H1 (cell line): ENCODE data around the gene TMEM165. TPM values are rescaled to one million over a fixed set of nuclear protein-coding genes. Genes with fewer than 3 reads are reported as not detected.

Experiments
- CTCF ChIA-PET: fragments of 300-600 bp; sonication (Branson Sonifier 250); formaldehyde crosslinking; loops from one replicate; lab custom pipeline; 2021; ENCODE audit not compliant: partially characterized antibody; lab: Charles Lee
- POLR2A ChIA-PET: fragments of 300-600 bp; sonication (Branson Sonifier 250); formaldehyde crosslinking; loops from one replicate; lab custom pipeline; 2021; ENCODE audit warnings: inconsistent platforms; ENCODE audit not compliant: partially characterized antibody; lab: Charles Lee
- DNase-seq, 2 experiments: peaks; one replicate each; pipeline versions ENCODE4 v3.0.0 to v3.0.0-alpha.2; 2010 to 2022; ENCODE audit warnings: low spot score in 2 of 2, low read depth in 1 of 2, mixed read lengths in 1 of 2
- FAIRE-seq: peaks from 2 replicates; lab custom pipeline; 2011; peaks lifted over from hg19 to GRCh38; lab: Jason Lieb, UNC
- H2AFZ ChIP-seq: 2 replicates; pipeline ENCODE4 v1.8.1; 2012; ENCODE audit warnings: low read length, inconsistent platforms
- H2AK5ac ChIP-seq: 2 replicates; pipeline ENCODE4 v1.6.1; 2013; ENCODE audit warnings: low read depth, low read length
- H2BK120ac ChIP-seq: replicated peaks from 2 replicates; pipeline ENCODE3; 2013; ENCODE audit warnings: low read depth, low read length, inconsistent platforms
- H2BK12ac ChIP-seq: 2 replicates; pipeline ENCODE4 v1.6.1; 2013; ENCODE audit warnings: low read depth, low read length
- H2BK15ac ChIP-seq: 2 replicates; pipeline ENCODE4 v1.6.1; 2013; ENCODE audit warnings: low read length
- H2BK20ac ChIP-seq: 2 replicates; pipeline ENCODE4 v1.6.1; 2013; ENCODE audit warnings: low read length
- H2BK5ac ChIP-seq: 2 replicates; pipeline ENCODE4 v1.6.1; 2013; ENCODE audit warnings: low read depth, low read length
- H3K14ac ChIP-seq: 2 replicates; pipeline ENCODE4 v1.6.1; 2013; ENCODE audit warnings: inconsistent platforms; ENCODE audit not compliant: insufficient read length
- H3K18ac ChIP-seq: 2 replicates; pipeline ENCODE4 v1.6.1; 2013; ENCODE audit warnings: low read length; ENCODE audit errors: extremely low read depth
- H3K23ac ChIP-seq: 2 replicates; pipeline ENCODE4 v1.6.1; 2013; ENCODE audit warnings: inconsistent platforms; ENCODE audit not compliant: insufficient read length
- H3K23me2 ChIP-seq: 2 replicates; pipeline ENCODE4 v1.6.1; 2013; ENCODE audit warnings: low read depth, low read length
- H3K27ac ChIP-seq: 2 replicates; pipeline ENCODE4 v1.6.1; 2011; ENCODE audit warnings: low read depth, low read length, inconsistent platforms
- H3K27me3 ChIP-seq, 4 experiments: replicated peaks in 1 of 4; 1 replicate in 1 of 4; 2 replicates in 3 of 4; pipeline versions ENCODE4 v1.6.1 to v1.8.1; 2011 to 2013; ENCODE audit warnings: low read length in 3 of 4, mild to moderate bottlenecking in 3 of 4, inconsistent platforms in 2 of 4, mixed read lengths in 2 of 4, moderate library complexity in 1 of 4; ENCODE audit not compliant: control insufficient read depth in 3 of 4, insufficient read depth in 3 of 4; ENCODE audit errors: extremely low read depth in 1 of 4
- H3K36me3 ChIP-seq, 4 experiments: 2 replicates each; pipeline versions ENCODE4 v1.6.1 to v1.8.1; 2011 to 2013; ENCODE audit warnings: mild to moderate bottlenecking in 4 of 4, low read length in 3 of 4, moderate library complexity in 2 of 4, control low read depth in 1 of 4, inconsistent platforms in 1 of 4; ENCODE audit not compliant: insufficient read depth in 4 of 4, control insufficient read depth in 2 of 4
- H3K4ac ChIP-seq: replicated peaks from 2 replicates; pipeline ENCODE3; 2013; ENCODE audit warnings: low read length, low read depth, mixed read lengths, inconsistent platforms; ENCODE audit not compliant: insufficient read length
- H3K4me1 ChIP-seq, 4 experiments: replicated peaks in 1 of 4; 1 replicate in 1 of 4; 2 replicates in 3 of 4; pipeline versions ENCODE4 v1.6.1 to v1.8.1; 2011 to 2013; ENCODE audit warnings: low read length in 3 of 4, inconsistent platforms in 2 of 4, mixed read lengths in 1 of 4; ENCODE audit not compliant: insufficient read depth in 4 of 4, control insufficient read depth in 3 of 4
- H3K4me2 ChIP-seq, 2 experiments: 2 replicates each; pipeline versions ENCODE4 v1.6.1 to v1.8.1; 2011 to 2013; ENCODE audit warnings: low read depth in 2 of 2, low read length in 2 of 2, control low read depth in 1 of 2, inconsistent platforms in 1 of 2, mild to moderate bottlenecking in 1 of 2; ENCODE audit not compliant: insufficient read depth in 1 of 2
- H3K4me3 ChIP-seq, 4 experiments: fragments of 200-600, 300-600 bp in 1 of 4; sonication (generic), shearing (Covaris generic), sonication (Bioruptor Twin) in 1 of 4; 2 replicates each; pipeline versions ENCODE4 v1.5.1 to v1.8.1; 2011 to 2016; ENCODE audit warnings: low read length in 4 of 4, low read depth in 3 of 4, control low read depth in 2 of 4, inconsistent platforms in 2 of 4, mild to moderate bottlenecking in 2 of 4, mixed read lengths in 1 of 4, moderate library complexity in 1 of 4; ENCODE audit not compliant: insufficient read depth in 2 of 4; ENCODE audit errors: extremely low read depth in 1 of 4
- H3K56ac ChIP-seq: replicated peaks from 2 replicates; pipeline ENCODE3; 2013; ENCODE audit warnings: low read depth, mild to moderate bottlenecking, mixed read lengths, low read length, inconsistent platforms; ENCODE audit not compliant: insufficient read length
- H3K79me1 ChIP-seq: 2 replicates; pipeline ENCODE4 v1.6.1; 2013; ENCODE audit warnings: low read depth, low read length, control low read depth
- H3K79me2 ChIP-seq, 2 experiments: 2 replicates each; pipeline versions ENCODE4 v1.6.1 to v1.8.1; 2012 to 2013; ENCODE audit warnings: low read length in 2 of 2, mild to moderate bottlenecking in 2 of 2, inconsistent platforms in 1 of 2; ENCODE audit not compliant: insufficient read depth in 2 of 2, control insufficient read depth in 1 of 2
- H3K9ac ChIP-seq, 4 experiments: replicated peaks in 1 of 4; 1 replicate in 1 of 4; 2 replicates in 3 of 4; pipeline versions ENCODE4 v1.6.1 to v1.8.1; 2011 to 2013; ENCODE audit warnings: low read depth in 3 of 4, low read length in 3 of 4, control low read depth in 2 of 4, mild to moderate bottlenecking in 2 of 4, moderate library complexity in 2 of 4, inconsistent platforms in 1 of 4; ENCODE audit errors: extremely low read depth in 1 of 4
- H3K9me3 ChIP-seq, 2 experiments: 2 replicates each; pipeline versions ENCODE4 v1.6.1 to v1.8.1; 2012 to 2013; ENCODE audit warnings: mild to moderate bottlenecking in 2 of 2, moderate library complexity in 2 of 2, control low read depth in 1 of 2, inconsistent platforms in 1 of 2, low read depth in 1 of 2, low read length in 1 of 2, mixed read lengths in 1 of 2; ENCODE audit not compliant: insufficient read depth in 2 of 2
- H4K20me1 ChIP-seq, 2 experiments: replicated peaks in 1 of 2; 2 replicates each; pipeline versions ENCODE3 to v1.8.1; 2011 to 2013; ENCODE audit warnings: inconsistent platforms in 2 of 2, low read length in 2 of 2, mild to moderate bottlenecking in 1 of 2; ENCODE audit not compliant: insufficient read depth in 2 of 2, control insufficient read depth in 1 of 2
- H4K5ac ChIP-seq: 2 replicates; pipeline ENCODE4 v1.6.1; 2013; ENCODE audit warnings: low read length, low read depth, mixed read lengths, inconsistent platforms; ENCODE audit not compliant: insufficient read length
- H4K8ac ChIP-seq: 2 replicates; pipeline ENCODE4 v1.8.0; 2013; ENCODE audit warnings: mild to moderate bottlenecking, moderate library complexity, low read length, inconsistent platforms; ENCODE audit not compliant: insufficient read depth; ENCODE audit errors: extremely low read depth
- H4K91ac ChIP-seq: replicated peaks from 2 replicates; pipeline ENCODE3; 2013; ENCODE audit warnings: low read length, mixed read lengths, inconsistent platforms; ENCODE audit not compliant: insufficient read length
- BACH1 ChIP-seq: IDR thresholded peaks from 2 replicates; pipeline ENCODE4 v1.6.1; 2012; ENCODE audit warnings: low read length, improper control_type of control experiment
- CBX8 ChIP-seq: fragments of 300-800, 300-1000 bp; sonication (generic); IDR thresholded peaks from 2 replicates; pipeline ENCODE4 v1.7.1; 2016; ENCODE audit warnings: low read depth, low read length, borderline replicate concordance
- CHD2 ChIP-seq: IDR thresholded peaks from 2 replicates; pipeline ENCODE4 v1.6.1; 2012; ENCODE audit warnings: low read length, improper control_type of control experiment
- EP300 ChIP-seq, 2 experiments: IDR thresholded peaks; 1 replicate in 1 of 2; 2 replicates in 1 of 2; pipeline ENCODE4 v1.6.1; 2011 to 2012; ENCODE audit warnings: low read depth in 2 of 2, low read length in 2 of 2, mild to moderate bottlenecking in 2 of 2, borderline replicate concordance in 1 of 2, inconsistent platforms in 1 of 2, moderate library complexity in 1 of 2
- GABPA ChIP-seq: IDR thresholded peaks from 2 replicates; pipeline ENCODE4 v1.6.1; 2011; ENCODE audit warnings: mild to moderate bottlenecking, low read length, moderate library complexity, borderline replicate concordance; ENCODE audit not compliant: insufficient read depth
- MAFK ChIP-seq: IDR thresholded peaks from 2 replicates; pipeline ENCODE4 v1.6.1; 2012; ENCODE audit warnings: low read depth, mild to moderate bottlenecking, improper control_type of control experiment, low read length
- NRF1 ChIP-seq: IDR thresholded peaks from 2 replicates; pipeline ENCODE4 v1.6.1; 2011; ENCODE audit warnings: mild to moderate bottlenecking, low read depth, low read length, improper control_type of control experiment
- POLR2AphosphoS5 ChIP-seq: IDR thresholded peaks from 2 replicates; pipeline ENCODE4 v1.6.1; 2011; ENCODE audit warnings: low read depth, low read length
- RNF2 ChIP-seq: fragments of 200-900, 300-1000 bp; sonication (generic); IDR thresholded peaks from 2 replicates; pipeline ENCODE4 v1.7.1; 2016; ENCODE audit warnings: borderline replicate concordance, low read depth, mild to moderate bottlenecking, antibody characterized with exemption, low read length; ENCODE audit not compliant: poor library complexity, severe bottlenecking; ENCODE audit errors: missing control alignments
- SAP30 ChIP-seq: fragments of 300-600 bp; sonication (generic); IDR thresholded peaks from 2 replicates; pipeline ENCODE4 v1.7.1; 2012; ENCODE audit warnings: low read length, moderate library complexity, mild to moderate bottlenecking, inconsistent platforms; ENCODE audit not compliant: insufficient read depth, insufficient replicate concordance
- SP1 ChIP-seq: IDR thresholded peaks from 2 replicates; pipeline ENCODE4 v1.6.1; 2011; ENCODE audit warnings: low read depth, low read length
- WGBS, 2 experiments: shearing (Covaris generic) in 1 of 2; methylation state at CpG; one replicate each; pipeline versions ENCODE4 v1.1.6 to v1.1.7; 2013 to 2015; ENCODE audit warnings: low lambda C conversion rate in 2 of 2, mixed read lengths in 2 of 2, inconsistent platforms in 1 of 2, low coverage in 1 of 2, missing lambda C conversion rate in 1 of 2; ENCODE audit not compliant: insufficient replicate concordance in 2 of 2, insufficient coverage in 1 of 2, insufficient read length in 1 of 2; ENCODE audit errors: extremely low coverage in 1 of 2, missing lambda C conversion rate in 1 of 2; 5-methylcytosine and 5-hydroxymethylcytosine counted together
- polyA plus RNA-seq, 7 experiments: library from polyadenylated mRNA; depleted of rRNA in 3 of 7; stranded (reverse) in 5 of 7; unstranded in 2 of 7; fragments of >200 nt in 5 of 7; fragments of 200-250 nt in 2 of 7; gene quantifications; 1 replicate in 5 of 7; 2 replicates in 1 of 7; 4 replicates in 1 of 7; pipeline versions ENCODE4 v1.2.1 to v1.2.3, GENCODE V29; 2011 to 2013; ENCODE audit warnings: missing spikeins in 2 of 7, mixed read lengths in 2 of 7
- total RNA-seq: library from RNA; stranded (reverse); fragmentation: NEBNext Ultra II Directional; extraction: Animal tissue kit (Norgen Biotek cat#: 25700); gene quantifications from 2 replicates; pipeline ENCODE4 v1.2.1, GENCODE V29; 2021

TMEM165 gene
- total and polyA plus RNA-seq, 2 of the 8 experiments (the other 6 are each of a cell fraction or from before 2014, with no cell fraction given): 85.5 to 125 TPM

- H2BK5ac ChIP-seq: no peak overlapping the region
- H4K20me1 ChIP-seq: no peaks in the 10 kb centered on the region
- no peaks in the 10 kb centered on the region for H3K79me1 ChIP-seq
- H3K4me2 ChIP-seq: no peak overlapping the region
- H2BK20ac ChIP-seq: no peak overlapping the region
- no peak overlapping the region for H4K8ac ChIP-seq
- 94% methylated on average over 2 of the region's 2 CpGs; no CpG with 5 or more reads in 1 of the 2 experiments for WGBS, 2 experiments
- no peak overlapping the region for H2AFZ ChIP-seq
- FAIRE-seq (no peak), DNase-seq (no peak)
- no peak overlapping the region for H4K5ac ChIP-seq
- H2AK5ac ChIP-seq: no peak overlapping the region
- H3K18ac ChIP-seq: no peak overlapping the region
- ChIA-PET CTCF (no interaction called here), POLR2A (interaction anchor here (1.6 kb wide), 1 partner anchor 25 kb away, joined by 3 read pairs; the partner anchor contains the start of gene TMEM165)
- H3K14ac ChIP-seq: no peak overlapping the region
- H3K4me3 ChIP-seq: no peak overlapping the region
- H3K9ac ChIP-seq: no peak overlapping the region
- peaks cover 0 to 2% (median 0%) of the 10 kb centered on the region in 4 experiments; a peak in 1 of 8 replicates for H3K36me3 ChIP-seq
- H3K27me3 ChIP-seq: no peaks in the 10 kb centered on the region
- peaks cover 4 to 11% (median 8%) of the 10 kb centered on the region in 4 experiments; a peak in 5 of 7 replicates for H3K4me1 ChIP-seq
- no peaks in the 10 kb centered on the region for H3K9me3 ChIP-seq
- H3K27ac ChIP-seq: no peak overlapping the region
- no peaks in the 10 kb centered on the region; the same call in 1 of the 2 replicates for H3K23me2 ChIP-seq
- no peak overlapping the region for H2BK15ac ChIP-seq
- H3K79me2 ChIP-seq: no peaks in the 10 kb centered on the region
- no peak overlapping the region for H3K4ac ChIP-seq
- no peak overlapping the region for H4K91ac ChIP-seq
- H3K23ac ChIP-seq: no peak overlapping the region
- no peak overlapping the region for H2BK12ac ChIP-seq
- H3K56ac ChIP-seq: no peak overlapping the region
- no peak overlapping the region for H2BK120ac ChIP-seq
- TF ChIP-seq CBX8: no peak
- TF ChIP-seq POLR2AphosphoS5: no peak
- no peak for TF ChIP-seq RNF2
- TF ChIP-seq MAFK: no peak
- TF ChIP-seq EP300 (IDR thresholded peaks at IDR 0.05; ENCODE audit: borderline replicate concordance in 1 of 2, low read depth in 2 of 2, low read length in 2 of 2): no peak
- no peak for TF ChIP-seq GABPA
- TF ChIP-seq SAP30: no peak
- TF ChIP-seq SP1: no peak
- TF ChIP-seq NRF1: no peak
- no peak for TF ChIP-seq CHD2
- no peak for TF ChIP-seq BACH1
These were observed 25.8 kb upstream of the TMEM165 start for GRCh38 chr4:55369968-55370367.
